ENCODE results near the gene ADD1.

The ADD1 gene

DNA sequence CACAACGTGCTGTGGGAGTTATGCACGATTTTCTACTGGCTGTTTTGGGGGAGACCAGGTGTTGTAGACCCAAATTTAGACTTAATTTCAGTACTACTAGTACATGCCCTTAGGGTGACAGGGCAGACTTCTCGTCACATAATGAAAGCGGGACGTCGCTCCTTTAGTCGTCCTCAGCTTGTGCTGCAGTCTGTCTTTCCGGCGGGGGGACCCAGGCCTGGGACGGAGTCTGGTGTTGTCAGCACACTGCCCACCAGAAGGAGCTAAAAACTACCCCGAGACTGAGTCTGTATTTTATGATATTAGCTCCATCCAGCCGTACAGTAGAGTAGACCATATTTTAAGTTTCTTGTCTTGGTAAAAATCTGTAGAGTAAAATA lies 84.0 kb downstream of the ADD1 start:
- no peak overlapping the region for H3K4me3 ChIP-seq (replicated peaks; ENCODE audit: low read depth, low read length)
- TF ChIP-seq, protein P1, sequence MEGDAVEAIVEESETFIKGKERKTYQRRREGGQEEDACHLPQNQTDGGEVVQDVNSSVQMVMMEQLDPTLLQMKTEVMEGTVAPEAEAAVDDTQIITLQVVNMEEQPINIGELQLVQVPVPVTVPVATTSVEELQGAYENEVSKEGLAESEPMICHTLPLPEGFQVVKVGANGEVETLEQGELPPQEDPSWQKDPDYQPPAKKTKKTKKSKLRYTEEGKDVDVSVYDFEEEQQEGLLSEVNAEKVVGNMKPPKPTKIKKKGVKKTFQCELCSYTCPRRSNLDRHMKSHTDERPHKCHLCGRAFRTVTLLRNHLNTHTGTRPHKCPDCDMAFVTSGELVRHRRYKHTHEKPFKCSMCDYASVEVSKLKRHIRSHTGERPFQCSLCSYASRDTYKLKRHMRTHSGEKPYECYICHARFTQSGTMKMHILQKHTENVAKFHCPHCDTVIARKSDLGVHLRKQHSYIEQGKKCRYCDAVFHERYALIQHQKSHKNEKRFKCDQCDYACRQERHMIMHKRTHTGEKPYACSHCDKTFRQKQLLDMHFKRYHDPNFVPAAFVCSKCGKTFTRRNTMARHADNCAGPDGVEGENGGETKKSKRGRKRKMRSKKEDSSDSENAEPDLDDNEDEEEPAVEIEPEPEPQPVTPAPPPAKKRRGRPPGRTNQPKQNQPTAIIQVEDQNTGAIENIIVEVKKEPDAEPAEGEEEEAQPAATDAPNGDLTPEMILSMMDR (IDR thresholded peaks at IDR 0.05; ENCODE audit: low read length, missing control alignments) = no peak
- DNase-seq (ENCODE audit: low read depth) = no peak

DNA sequence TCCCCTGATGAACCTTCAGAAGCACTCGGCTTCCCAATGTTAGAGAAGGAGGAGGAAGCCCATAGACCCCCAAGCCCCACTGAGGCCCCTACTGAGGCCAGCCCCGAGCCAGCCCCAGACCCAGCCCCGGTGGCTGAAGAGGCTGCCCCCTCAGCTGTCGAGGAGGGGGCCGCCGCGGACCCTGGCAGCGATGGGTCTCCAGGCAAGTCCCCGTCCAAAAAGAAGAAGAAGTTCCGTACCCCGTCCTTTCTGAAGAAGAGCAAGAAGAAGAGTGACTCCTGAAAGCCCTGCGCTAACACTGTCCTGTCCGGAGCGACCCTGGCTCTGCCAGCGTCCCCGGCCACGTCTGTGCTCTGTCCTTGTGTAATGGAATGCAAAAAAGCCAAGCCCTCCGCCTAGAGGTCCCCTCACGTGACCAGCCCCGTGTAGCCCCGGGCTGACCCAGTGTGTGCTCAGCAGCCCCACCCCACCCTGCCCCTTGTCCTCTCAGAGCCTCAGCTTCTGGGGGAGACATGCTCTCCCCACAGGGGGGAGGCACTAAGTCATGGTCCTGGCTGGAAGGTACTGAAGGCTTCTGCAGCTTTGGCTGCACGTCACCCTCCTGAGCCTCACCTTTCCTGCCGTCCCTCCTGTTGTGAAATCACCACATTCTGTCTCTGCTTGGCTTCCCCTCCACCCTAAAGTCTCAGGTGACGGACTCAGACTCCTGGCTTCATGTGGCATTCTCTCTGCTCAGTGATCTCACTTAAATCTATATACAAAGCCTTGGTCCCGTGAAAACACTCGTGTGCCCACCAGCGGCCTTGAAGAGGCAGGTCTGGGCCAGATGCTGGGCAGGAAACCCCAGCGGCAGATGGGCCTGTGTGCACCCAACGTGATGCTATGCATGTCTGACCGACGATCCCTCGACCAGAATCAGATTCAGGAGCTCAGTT lies 84.9 kb downstream of the ADD1 start:
- H3K4me3 ChIP-seq (replicated peaks; ENCODE audit: low read depth, low read length) = no peak overlapping the region
- DNase-seq (ENCODE audit: low read depth) = no peak
- TF ChIP-seq, protein P1 (IDR thresholded peaks at IDR 0.05; ENCODE audit: low read length, missing control alignments) = no peak

DNA sequence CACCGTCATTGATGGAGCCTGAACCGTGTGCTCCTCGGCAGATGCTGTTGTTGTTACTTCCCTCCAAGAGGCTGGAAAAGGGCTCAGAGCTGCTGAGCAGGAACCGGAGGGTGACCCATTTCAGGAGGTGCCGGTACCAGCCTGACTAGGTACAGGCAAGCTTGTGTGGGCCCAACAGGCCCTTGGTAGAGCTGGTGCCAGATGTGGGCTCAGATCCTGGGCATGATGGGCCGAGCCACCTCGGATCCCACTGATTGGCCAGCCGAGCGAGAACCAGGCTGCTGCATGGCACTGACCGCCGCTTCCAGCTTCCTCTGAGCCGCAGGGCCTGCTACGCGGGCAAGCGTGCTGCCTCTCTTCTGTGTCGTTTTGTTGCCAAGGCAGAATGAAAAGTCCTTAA lies 85.8 kb downstream of the ADD1 start:
- TF ChIP-seq, protein P1 (IDR thresholded peaks at IDR 0.05; ENCODE audit: low read length, missing control alignments) = no peak
- no peak overlapping the region for H3K4me3 ChIP-seq (replicated peaks; ENCODE audit: low read depth, low read length)
- DNase-seq (ENCODE audit: low read depth) = no peak

DNA sequence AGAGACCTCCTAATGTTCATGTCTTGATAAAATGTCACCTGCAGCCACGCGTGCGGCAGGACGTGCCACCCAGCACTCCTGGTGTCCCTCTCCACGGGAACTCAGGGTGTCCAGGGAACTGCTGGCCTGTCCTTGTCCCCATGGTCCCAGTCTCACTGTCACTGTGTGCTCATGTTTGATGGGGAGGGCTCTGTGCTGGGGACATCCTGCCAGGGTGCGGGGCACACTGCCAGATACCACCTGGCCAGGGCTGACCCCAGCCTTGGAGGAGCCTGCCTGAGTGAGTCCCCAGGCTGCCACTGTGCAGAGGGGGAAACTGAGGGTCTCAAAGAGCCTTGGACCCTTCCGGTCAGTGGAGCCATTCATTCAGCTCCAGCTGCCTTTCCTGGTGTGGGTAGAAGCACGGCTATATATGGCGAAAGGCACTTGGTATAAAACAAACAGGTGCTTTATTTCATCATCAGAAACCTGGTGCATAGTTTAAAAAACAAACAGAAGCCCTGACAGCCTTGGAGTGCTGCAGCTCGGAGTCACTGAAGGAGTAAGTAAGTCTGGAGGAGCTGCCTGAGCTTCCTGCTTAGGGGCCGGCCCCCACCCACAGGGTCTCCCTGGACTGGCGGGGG lies 86.6 kb downstream of the ADD1 start:
- TF ChIP-seq, protein P1 (IDR thresholded peaks at IDR 0.05; ENCODE audit: low read length, missing control alignments) = no peak

DNA sequence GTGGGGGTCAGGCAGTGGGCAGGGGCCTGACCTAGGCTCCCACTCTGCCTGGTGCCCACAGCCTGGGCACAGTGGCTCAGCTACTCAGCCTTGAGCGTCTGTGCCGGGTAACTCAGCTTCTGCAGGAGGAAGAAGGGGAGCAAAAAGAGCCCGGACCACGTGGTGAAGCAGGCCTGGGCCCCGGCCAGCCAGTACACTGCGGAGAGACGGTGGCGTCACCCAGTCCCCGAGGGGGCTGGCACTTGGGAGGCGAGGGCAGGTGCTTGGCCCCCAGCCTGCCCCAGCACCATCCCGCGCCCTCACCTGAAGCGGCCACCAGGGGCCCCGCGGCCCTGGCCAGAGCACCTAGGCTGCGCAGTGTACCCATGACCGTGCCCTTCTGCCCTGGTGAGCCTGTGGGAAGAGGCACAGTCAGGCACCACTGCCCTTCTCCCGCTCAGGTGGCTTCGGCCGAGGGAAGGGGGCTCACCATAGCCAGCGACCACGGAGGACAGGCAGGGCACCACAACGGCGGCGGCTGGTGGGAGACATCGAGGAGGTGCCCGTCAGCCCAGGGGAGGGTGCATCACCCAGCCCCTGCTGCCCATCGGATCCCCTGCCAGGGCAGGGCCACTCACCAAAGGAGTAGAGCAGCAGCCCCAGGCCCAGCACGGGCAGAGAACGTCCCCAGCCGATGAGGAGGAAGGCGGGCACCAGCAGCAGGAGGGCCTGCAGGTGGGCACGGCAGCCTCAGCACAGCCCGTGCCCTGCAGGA lies 87.3 kb downstream of the ADD1 start:
- DNase-seq (ENCODE audit: low read depth) = no peak
- TF ChIP-seq, protein P1 (IDR thresholded peaks at IDR 0.05; ENCODE audit: low read length, missing control alignments) = no peak
- no peak overlapping the region for H3K4me3 ChIP-seq (replicated peaks; ENCODE audit: low read depth, low read length)

More for the DNA sequence above, 86.6 kb downstream of the ADD1 start:
- H3K4me3 ChIP-seq (replicated peaks; ENCODE audit: low read depth, low read length) = no peak overlapping the region
- no peak for DNase-seq (ENCODE audit: low read depth)

DNA sequence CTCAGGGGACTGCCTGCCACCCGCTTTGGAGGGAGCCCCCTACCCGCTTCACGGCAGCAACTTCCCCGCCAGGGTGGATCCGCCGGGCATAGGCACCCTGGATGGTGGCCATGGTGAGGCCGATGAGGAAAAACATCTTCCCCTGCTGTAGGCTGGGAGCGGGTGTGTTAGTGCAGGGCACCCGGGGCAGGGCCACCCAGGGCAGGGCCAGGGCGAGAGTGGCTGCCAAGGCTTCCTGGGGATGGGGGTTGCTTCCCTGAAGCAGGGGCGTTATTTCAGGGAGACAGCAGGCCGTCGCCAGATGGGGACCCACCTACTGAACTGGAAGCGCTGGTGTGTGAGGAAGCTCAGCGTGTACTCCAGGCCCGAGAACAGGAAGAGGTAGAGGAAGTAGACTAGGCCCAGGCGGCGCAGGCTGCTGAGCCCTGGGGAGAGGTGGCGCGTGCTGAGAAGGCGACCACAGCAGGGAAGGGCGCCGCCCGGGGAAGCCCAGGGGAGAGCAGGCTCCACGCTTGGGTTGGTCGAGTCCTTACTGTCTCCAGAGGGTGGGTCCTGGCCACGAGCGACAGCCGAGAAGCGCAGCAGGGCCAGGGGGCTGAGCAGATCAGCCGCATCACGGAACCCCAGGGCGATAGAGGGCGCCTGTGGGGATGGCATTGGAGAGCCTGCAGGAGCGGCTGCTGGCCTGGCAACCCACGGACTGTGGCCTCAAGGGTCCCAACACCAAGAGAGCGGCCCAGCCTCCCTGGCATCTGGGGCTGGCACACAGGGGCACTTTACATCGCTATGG lies 88.1 kb downstream of the ADD1 start:
- no peak for DNase-seq (ENCODE audit: low read depth)
- no peak overlapping the region for H3K4me3 ChIP-seq (replicated peaks; ENCODE audit: low read depth, low read length)
- TF ChIP-seq, protein P1 (IDR thresholded peaks at IDR 0.05; ENCODE audit: low read length, missing control alignments) = no peak

Measured in fibroblast of pulmonary artery (primary cell).